H1 (cell line): ENCODE data around the gene ARHGAP4. TPM values are rescaled to one million over a fixed set of nuclear protein-coding genes. Genes with fewer than 3 reads are reported as not detected.

Experiments used
- CTCF ChIA-PET: fragments of 300-600 bp; sonication (Branson Sonifier 250); formaldehyde crosslinking; loops from one replicate; lab custom pipeline; 2021; ENCODE audit not compliant: partially characterized antibody; lab: Charles Lee
- POLR2A ChIA-PET: fragments of 300-600 bp; sonication (Branson Sonifier 250); formaldehyde crosslinking; loops from one replicate; lab custom pipeline; 2021; ENCODE audit warnings: inconsistent platforms; ENCODE audit not compliant: partially characterized antibody; lab: Charles Lee
- DNase-seq, 2 experiments: peaks; one replicate each; pipeline versions ENCODE4 v3.0.0 to v3.0.0-alpha.2; 2010 to 2022; ENCODE audit warnings: low spot score in 2 of 2, low read depth in 1 of 2, mixed read lengths in 1 of 2
- FAIRE-seq: peaks from 2 replicates; lab custom pipeline; 2011; peaks lifted over from hg19 to GRCh38; lab: Jason Lieb, UNC
- H2AFZ ChIP-seq: 2 replicates; pipeline ENCODE4 v1.8.1; 2012; ENCODE audit warnings: low read length, inconsistent platforms
- H2AK5ac ChIP-seq: 2 replicates; pipeline ENCODE4 v1.6.1; 2013; ENCODE audit warnings: low read depth, low read length
- H2BK120ac ChIP-seq: replicated peaks from 2 replicates; pipeline ENCODE3; 2013; ENCODE audit warnings: low read depth, low read length, inconsistent platforms
- H2BK12ac ChIP-seq: 2 replicates; pipeline ENCODE4 v1.6.1; 2013; ENCODE audit warnings: low read depth, low read length
- H2BK15ac ChIP-seq: 2 replicates; pipeline ENCODE4 v1.6.1; 2013; ENCODE audit warnings: low read length
- H2BK20ac ChIP-seq: 2 replicates; pipeline ENCODE4 v1.6.1; 2013; ENCODE audit warnings: low read length
- H2BK5ac ChIP-seq: 2 replicates; pipeline ENCODE4 v1.6.1; 2013; ENCODE audit warnings: low read depth, low read length
- H3K14ac ChIP-seq: 2 replicates; pipeline ENCODE4 v1.6.1; 2013; ENCODE audit warnings: inconsistent platforms; ENCODE audit not compliant: insufficient read length
- H3K18ac ChIP-seq: 2 replicates; pipeline ENCODE4 v1.6.1; 2013; ENCODE audit warnings: low read length; ENCODE audit errors: extremely low read depth
- H3K23ac ChIP-seq: 2 replicates; pipeline ENCODE4 v1.6.1; 2013; ENCODE audit warnings: inconsistent platforms; ENCODE audit not compliant: insufficient read length
- H3K23me2 ChIP-seq: 2 replicates; pipeline ENCODE4 v1.6.1; 2013; ENCODE audit warnings: low read depth, low read length
- H3K27ac ChIP-seq: 2 replicates; pipeline ENCODE4 v1.6.1; 2011; ENCODE audit warnings: low read depth, low read length, inconsistent platforms
- H3K27me3 ChIP-seq, 4 experiments: replicated peaks in 1 of 4; 1 replicate in 1 of 4; 2 replicates in 3 of 4; pipeline versions ENCODE4 v1.6.1 to v1.8.1; 2011 to 2013; ENCODE audit warnings: low read length in 3 of 4, mild to moderate bottlenecking in 3 of 4, inconsistent platforms in 2 of 4, mixed read lengths in 2 of 4, moderate library complexity in 1 of 4; ENCODE audit not compliant: control insufficient read depth in 3 of 4, insufficient read depth in 3 of 4; ENCODE audit errors: extremely low read depth in 1 of 4
- H3K36me3 ChIP-seq, 4 experiments: 2 replicates each; pipeline versions ENCODE4 v1.6.1 to v1.8.1; 2011 to 2013; ENCODE audit warnings: mild to moderate bottlenecking in 4 of 4, low read length in 3 of 4, moderate library complexity in 2 of 4, control low read depth in 1 of 4, inconsistent platforms in 1 of 4; ENCODE audit not compliant: insufficient read depth in 4 of 4, control insufficient read depth in 2 of 4
- H3K4ac ChIP-seq: replicated peaks from 2 replicates; pipeline ENCODE3; 2013; ENCODE audit warnings: low read length, low read depth, mixed read lengths, inconsistent platforms; ENCODE audit not compliant: insufficient read length
- H3K4me1 ChIP-seq, 4 experiments: replicated peaks in 1 of 4; 1 replicate in 1 of 4; 2 replicates in 3 of 4; pipeline versions ENCODE4 v1.6.1 to v1.8.1; 2011 to 2013; ENCODE audit warnings: low read length in 3 of 4, inconsistent platforms in 2 of 4, mixed read lengths in 1 of 4; ENCODE audit not compliant: insufficient read depth in 4 of 4, control insufficient read depth in 3 of 4
- H3K4me2 ChIP-seq, 2 experiments: 2 replicates each; pipeline versions ENCODE4 v1.6.1 to v1.8.1; 2011 to 2013; ENCODE audit warnings: low read depth in 2 of 2, low read length in 2 of 2, control low read depth in 1 of 2, inconsistent platforms in 1 of 2, mild to moderate bottlenecking in 1 of 2; ENCODE audit not compliant: insufficient read depth in 1 of 2
- H3K4me3 ChIP-seq, 4 experiments: fragments of 200-600, 300-600 bp in 1 of 4; sonication (generic), shearing (Covaris generic), sonication (Bioruptor Twin) in 1 of 4; 2 replicates each; pipeline versions ENCODE4 v1.5.1 to v1.8.1; 2011 to 2016; ENCODE audit warnings: low read length in 4 of 4, low read depth in 3 of 4, control low read depth in 2 of 4, inconsistent platforms in 2 of 4, mild to moderate bottlenecking in 2 of 4, mixed read lengths in 1 of 4, moderate library complexity in 1 of 4; ENCODE audit not compliant: insufficient read depth in 2 of 4; ENCODE audit errors: extremely low read depth in 1 of 4
- H3K56ac ChIP-seq: replicated peaks from 2 replicates; pipeline ENCODE3; 2013; ENCODE audit warnings: low read depth, mild to moderate bottlenecking, mixed read lengths, low read length, inconsistent platforms; ENCODE audit not compliant: insufficient read length
- H3K79me1 ChIP-seq: 2 replicates; pipeline ENCODE4 v1.6.1; 2013; ENCODE audit warnings: low read depth, low read length, control low read depth
- H3K79me2 ChIP-seq, 2 experiments: 2 replicates each; pipeline versions ENCODE4 v1.6.1 to v1.8.1; 2012 to 2013; ENCODE audit warnings: low read length in 2 of 2, mild to moderate bottlenecking in 2 of 2, inconsistent platforms in 1 of 2; ENCODE audit not compliant: insufficient read depth in 2 of 2, control insufficient read depth in 1 of 2
- H3K9ac ChIP-seq, 4 experiments: replicated peaks in 1 of 4; 1 replicate in 1 of 4; 2 replicates in 3 of 4; pipeline versions ENCODE4 v1.6.1 to v1.8.1; 2011 to 2013; ENCODE audit warnings: low read depth in 3 of 4, low read length in 3 of 4, control low read depth in 2 of 4, mild to moderate bottlenecking in 2 of 4, moderate library complexity in 2 of 4, inconsistent platforms in 1 of 4; ENCODE audit errors: extremely low read depth in 1 of 4
- H3K9me3 ChIP-seq, 2 experiments: 2 replicates each; pipeline versions ENCODE4 v1.6.1 to v1.8.1; 2012 to 2013; ENCODE audit warnings: mild to moderate bottlenecking in 2 of 2, moderate library complexity in 2 of 2, control low read depth in 1 of 2, inconsistent platforms in 1 of 2, low read depth in 1 of 2, low read length in 1 of 2, mixed read lengths in 1 of 2; ENCODE audit not compliant: insufficient read depth in 2 of 2
- H4K20me1 ChIP-seq, 2 experiments: replicated peaks in 1 of 2; 2 replicates each; pipeline versions ENCODE3 to v1.8.1; 2011 to 2013; ENCODE audit warnings: inconsistent platforms in 2 of 2, low read length in 2 of 2, mild to moderate bottlenecking in 1 of 2; ENCODE audit not compliant: insufficient read depth in 2 of 2, control insufficient read depth in 1 of 2
- H4K5ac ChIP-seq: 2 replicates; pipeline ENCODE4 v1.6.1; 2013; ENCODE audit warnings: low read length, low read depth, mixed read lengths, inconsistent platforms; ENCODE audit not compliant: insufficient read length
- H4K8ac ChIP-seq: 2 replicates; pipeline ENCODE4 v1.8.0; 2013; ENCODE audit warnings: mild to moderate bottlenecking, moderate library complexity, low read length, inconsistent platforms; ENCODE audit not compliant: insufficient read depth; ENCODE audit errors: extremely low read depth
- H4K91ac ChIP-seq: replicated peaks from 2 replicates; pipeline ENCODE3; 2013; ENCODE audit warnings: low read length, mixed read lengths, inconsistent platforms; ENCODE audit not compliant: insufficient read length
- CTBP2 ChIP-seq: IDR thresholded peaks from 2 replicates; pipeline ENCODE4 v1.7.0; 2011; ENCODE audit warnings: borderline replicate concordance, mild to moderate bottlenecking, moderate library complexity, mixed read lengths, low read length; ENCODE audit not compliant: insufficient read depth, insufficient read length
- GABPA ChIP-seq: IDR thresholded peaks from 2 replicates; pipeline ENCODE4 v1.6.1; 2011; ENCODE audit warnings: mild to moderate bottlenecking, low read length, moderate library complexity, borderline replicate concordance; ENCODE audit not compliant: insufficient read depth
- KDM4A ChIP-seq: IDR thresholded peaks from one replicate; pipeline ENCODE4 v1.7.1; 2012; ENCODE audit warnings: low read depth, mild to moderate bottlenecking, moderate library complexity, low read length, inconsistent platforms; ENCODE audit not compliant: severe bottlenecking
- POLR2A ChIP-seq, 2 experiments: IDR thresholded peaks; 1 replicate in 1 of 2; 2 replicates in 1 of 2; pipeline ENCODE4 v1.6.1; 2011; ENCODE audit warnings: low read depth in 2 of 2, low read length in 2 of 2, mild to moderate bottlenecking in 2 of 2; ENCODE audit errors: control extremely low read depth in 1 of 2
- POLR2AphosphoS5 ChIP-seq: IDR thresholded peaks from 2 replicates; pipeline ENCODE4 v1.6.1; 2011; ENCODE audit warnings: low read depth, low read length
- SP1 ChIP-seq: IDR thresholded peaks from 2 replicates; pipeline ENCODE4 v1.6.1; 2011; ENCODE audit warnings: low read depth, low read length
- TAF7 ChIP-seq: optimal IDR thresholded peaks from 2 replicates; pipeline ENCODE3; 2011; ENCODE audit warnings: low read depth, mild to moderate bottlenecking, inconsistent platforms, low read length, moderate library complexity, borderline replicate concordance
- YY1 ChIP-seq: IDR thresholded peaks from 2 replicates; pipeline ENCODE4 v1.6.1; 2011; ENCODE audit warnings: low read depth, mild to moderate bottlenecking, low read length
- WGBS, 2 experiments: shearing (Covaris generic) in 1 of 2; methylation state at CpG; one replicate each; pipeline versions ENCODE4 v1.1.6 to v1.1.7; 2013 to 2015; ENCODE audit warnings: low lambda C conversion rate in 2 of 2, mixed read lengths in 2 of 2, inconsistent platforms in 1 of 2, low coverage in 1 of 2, missing lambda C conversion rate in 1 of 2; ENCODE audit not compliant: insufficient replicate concordance in 2 of 2, insufficient coverage in 1 of 2, insufficient read length in 1 of 2; ENCODE audit errors: extremely low coverage in 1 of 2, missing lambda C conversion rate in 1 of 2; 5-methylcytosine and 5-hydroxymethylcytosine counted together
- long read RNA-seq, 2 experiments: library from RNA in 1 of 2; library from capped mRNA in 1 of 2; stranded (forward); transcript quantifications; one replicate each; pipeline ENCODE4 v2.0.0, GENCODE V29; 2021; ENCODE audit warnings: inconsistent platforms in 1 of 2
- polyA minus RNA-seq, 3 experiments: library from RNA; depleted of rRNA, polyadenylated mRNA; stranded (reverse); fragments of >200 nt; gene quantifications; 1 replicate in 2 of 3; 2 replicates in 1 of 3; pipeline ENCODE4 v1.2.3, GENCODE V29; 2011
- polyA plus RNA-seq, 7 experiments: library from polyadenylated mRNA; depleted of rRNA in 3 of 7; stranded (reverse) in 5 of 7; unstranded in 2 of 7; fragments of >200 nt in 5 of 7; fragments of 200-250 nt in 2 of 7; gene quantifications; 1 replicate in 5 of 7; 2 replicates in 1 of 7; 4 replicates in 1 of 7; pipeline versions ENCODE4 v1.2.1 to v1.2.3, GENCODE V29; 2011 to 2013; ENCODE audit warnings: missing spikeins in 2 of 7, mixed read lengths in 2 of 7
- total RNA-seq: library from RNA; stranded (reverse); fragmentation: NEBNext Ultra II Directional; extraction: Animal tissue kit (Norgen Biotek cat#: 25700); gene quantifications from 2 replicates; pipeline ENCODE4 v1.2.1, GENCODE V29; 2021

The ARHGAP4 gene
- total RNA-seq (25.9 and 26.0 TPM in 2 replicates), polyA plus RNA-seq (2011; rRNA removed) (23.9 and 42.4 TPM in 2 replicates), polyA minus RNA-seq (2011; rRNA and poly(A)+ RNA removed) (9.9 and 11.1 TPM in 2 replicates)
- 27.6 TPM for polyA plus RNA-seq (2011; cell fraction: cytosol; rRNA removed)
- polyA plus RNA-seq (2011; cell fraction: nucleus; rRNA removed), result 149 TPM
- 10.6 to 29.1 TPM (median 24.4 TPM) in 4 replicates for polyA plus RNA-seq (2012, experiment 1 of 2)
- polyA plus RNA-seq (2012, experiment 2 of 2), result 21.7 TPM
- 27.8 TPM for polyA plus RNA-seq (2013, experiment 1 of 2)
- polyA plus RNA-seq (2013, experiment 2 of 2), result 26.3 TPM
- 32.3 TPM for polyA minus RNA-seq (2011; cell fraction: cytosol; rRNA and poly(A)+ RNA removed)
- polyA minus RNA-seq (2011; cell fraction: nucleus; rRNA and poly(A)+ RNA removed), result 31.3 TPM
- long read RNA-seq, experiment 1, partial matches to known transcripts, result 9 of 12 reads
- long read RNA-seq, experiment 1, other reads (novel, unspliced or antisense), result 2 of 12 reads
- long read RNA-seq, experiment 2, partial matches to known transcripts, result 1 of 1 reads
- long read RNA-seq, experiment 2, other reads (novel, unspliced or antisense), result 0 of 1 reads

DNA sequence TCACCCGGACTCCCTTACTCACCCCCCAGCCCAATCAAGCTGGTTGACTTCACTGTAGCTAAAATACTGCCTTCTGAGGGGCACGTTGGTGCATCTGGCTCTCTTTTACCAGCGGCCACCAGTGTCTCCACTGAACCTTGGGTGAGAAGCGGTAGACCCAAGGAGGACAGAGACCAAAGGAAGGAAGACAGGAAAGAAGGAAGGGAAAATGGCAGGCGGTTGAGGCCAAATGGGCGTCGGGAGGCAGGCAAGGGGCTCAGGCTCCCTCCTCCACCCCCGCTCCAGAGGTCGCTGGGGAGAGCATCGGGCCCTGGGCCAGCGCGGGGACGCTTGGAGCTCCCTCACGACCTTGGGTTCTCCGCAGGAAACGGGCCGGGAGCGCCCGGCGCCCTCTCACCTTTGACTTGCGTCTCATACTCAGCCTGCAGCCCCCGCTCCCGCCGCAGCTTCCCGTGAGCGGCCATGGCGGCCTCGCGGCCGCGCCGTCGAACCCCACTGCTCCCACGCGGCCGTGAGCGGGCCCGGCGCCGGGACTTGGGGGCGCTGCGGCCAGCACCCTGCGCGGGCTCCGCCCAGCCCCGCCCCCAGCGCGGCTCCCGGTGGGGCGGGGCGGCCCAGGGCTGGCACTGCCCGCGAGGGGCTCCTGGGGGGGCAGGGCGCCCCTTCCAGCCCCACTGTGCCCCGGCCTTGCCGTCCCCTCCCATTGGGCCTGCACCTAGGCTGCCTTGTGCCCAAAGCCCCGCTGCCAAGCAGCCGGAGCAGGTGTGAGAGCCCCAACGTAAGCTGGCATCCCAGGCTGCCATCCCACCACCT, at the start of gene ARHGAP4:
Gene ARHGAP4 (minus strand): TSS at position 526 of the 813 bp plus-strand sequence. CDS start 62 bp downstream, at position 464.
- Histone ChIP-seq H3K36me3 (no peaks in the 10 kb centered on the region; a peak in 2 of 8 replicates), H3K56ac (no peak within 1 kb of the TSS), H3K79me1 (no peaks in the 10 kb centered on the region; the same call in 1 of the 2 replicates), H2BK15ac (no peak within 1 kb of the TSS; the same call in 1 of the 2 replicates), H3K14ac (no peak within 1 kb of the TSS), H2BK20ac (no peak within 1 kb of the TSS), H4K5ac (peak within 1 kb of the TSS; percentile 43), H3K27ac (peak within 1 kb of the TSS; percentile 63; the same call in 1 of the 2 replicates), H3K9ac (peak within 1 kb of the TSS; percentile 16 to 78 (median 51)), H3K4me3 (peak within 1 kb of the TSS; percentile 55 to 77 (median 62)), H4K8ac (0 out of 2 replicates have a peak within 1 kb of the TSS, but pooled peaks have one; percentile 25), H2BK120ac (no peak within 1 kb of the TSS), H2BK5ac (peak within 1 kb of the TSS; percentile 66; the same call in 1 of the 2 replicates), H2BK12ac (peak within 1 kb of the TSS; percentile 68; the same call in 1 of the 2 replicates), H3K27me3 (no peaks in the 10 kb centered on the region), H3K4me2 (peak within 1 kb of the TSS; percentile 88 to 94), H4K20me1 (peaks cover 0 to 2% of the 10 kb centered on the region in 2 experiments), H3K79me2 (peaks cover 0 to 3% of the 10 kb centered on the region in 2 experiments; a peak in 1 of 4 replicates), H3K23ac (no peak within 1 kb of the TSS), H3K18ac (peak within 1 kb of the TSS; percentile 83; the same call in 1 of the 2 replicates), H3K9me3 (no peaks in the 10 kb centered on the region), H4K91ac (peak within 1 kb of the TSS; percentile 74), H3K4me1 (peaks cover 3 to 18% (median 12%) of the 10 kb centered on the region in 4 experiments), H2AFZ (no peak within 1 kb of the TSS), H3K23me2 (peaks cover 15% of the 10 kb centered on the region; the same call in 1 of the 2 replicates), H3K4ac (no peak within 1 kb of the TSS), H2AK5ac (no peak within 1 kb of the TSS)
- ChIA-PET CTCF (interaction anchor here (0.8 to 19.6 kb wide), 13 partner anchors 10 to 171 kb away, joined by 3 to 272 read pairs (median 4); partner anchors contain the start of gene RENBP), POLR2A (interaction anchor here (0.6 to 14.9 kb wide), 19 partner anchors 11 to 241 kb away, joined by 3 to 231 read pairs (median 6); partner anchors contain the start of genes HCFC1, NAA10, RENBP and TMEM187)
- 7% methylated on average over 15 of the region's 59 CpGs; no CpG with 5 or more reads in 1 of the 2 experiments for WGBS, 2 experiments
- peak; percentile 52 for FAIRE-seq
- no peak for DNase-seq
- TF ChIP-seq YY1 (0 out of 2 replicates have a peak, but pooled peaks have one; percentile 12), SP1 (no peak), KDM4A (no peak), GABPA (0 out of 2 replicates have a peak, but pooled peaks have one; percentile 31), TAF7 (peak; percentile 98), POLR2AphosphoS5 (peak; percentile 93), POLR2A (IDR thresholded peaks at IDR 0.05; ENCODE audit: control extremely low read depth in 1 of 2, low read depth in 2 of 2, low read length in 2 of 2) (peak in 1 of 2 experiments; percentile 90; a peak in 2 of 3 replicates), CTBP2 (no peak)
